Measurements from ENCODE around the gene DDX17.

Gene DDX17

DNA sequence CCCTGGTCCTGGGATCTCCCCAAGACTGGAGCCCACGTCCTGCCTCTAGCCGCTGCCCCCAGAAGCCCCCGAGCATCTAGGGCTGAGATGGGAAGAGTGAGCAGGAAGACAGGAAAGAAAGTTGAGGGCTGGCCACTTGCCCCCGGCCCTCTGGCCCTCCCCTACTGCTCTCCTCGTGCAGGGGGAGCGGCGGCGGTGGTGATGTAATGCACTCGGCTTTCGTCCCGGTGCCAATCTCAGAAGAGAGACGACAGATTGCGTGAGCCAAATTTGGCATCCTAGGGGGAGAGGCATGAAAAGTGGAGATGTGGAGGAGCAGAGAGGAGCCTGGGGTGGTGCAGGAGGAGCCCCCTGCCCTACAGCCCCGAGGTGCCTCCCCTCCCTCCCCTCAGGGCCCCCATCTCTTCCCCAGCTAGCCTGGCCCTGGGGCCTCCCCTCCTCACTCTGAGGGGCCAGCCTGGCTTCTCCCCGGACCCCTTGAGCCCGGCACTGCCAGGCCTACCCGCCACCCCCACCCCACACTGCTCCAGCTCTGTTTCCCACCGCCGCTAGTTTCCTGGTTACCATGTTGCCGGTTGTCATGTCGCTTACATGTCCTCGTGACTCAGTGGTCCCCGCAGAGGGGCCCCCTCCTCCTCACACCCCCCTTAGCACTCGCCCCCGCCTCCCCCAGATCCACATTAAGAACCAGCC, 53.6 kb downstream of the DDX17 start:
- H3K18ac ChIP-seq (ENCODE audit: low read depth in 1 of 2, low read length in 2 of 2), result no peak overlapping the region
- 55% methylated on average over 25 of the region's 25 CpGs for whole genome bisulfite sequencing

DNA sequence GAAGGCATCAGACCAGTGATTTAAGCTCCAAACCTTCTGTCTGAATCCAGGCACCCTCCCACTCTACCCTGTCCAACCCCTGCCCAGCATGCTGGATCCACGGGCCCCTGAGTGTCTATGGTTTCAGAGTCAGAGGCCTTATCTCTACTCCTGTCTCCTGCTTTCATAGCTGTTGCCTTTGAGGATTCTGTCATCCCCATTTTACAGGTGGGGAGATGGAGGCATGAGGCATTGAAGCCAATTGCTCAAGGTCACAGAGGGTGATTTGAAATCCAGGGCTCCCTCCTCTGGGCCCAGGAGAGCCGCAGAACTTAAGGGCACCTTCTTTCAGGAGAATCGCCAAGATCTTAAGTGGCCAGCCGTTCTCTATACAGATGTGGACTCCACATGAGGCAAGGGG, 54.2 kb downstream of the DDX17 start:
- Histone ChIP-seq H2BK12ac (ENCODE audit: low read length in 2 of 2) (no peak overlapping the region), H2BK15ac (ENCODE audit: low read depth, poor library complexity, severe bottlenecking) (no peak overlapping the region), H2BK120ac (ENCODE audit: low read depth, low read length) (no peak overlapping the region), H3K4me3 (ENCODE audit: insufficient read depth in 1 of 2, low read depth in 1 of 2, low read length in 2 of 2) (no peak overlapping the region), H3K36me3 (ENCODE audit: control insufficient read depth in 1 of 2, insufficient read depth in 2 of 2, low read depth in 1 of 2, low read length in 2 of 2) (peaks cover 0 to 3% of the 10 kb centered on the region in 2 experiments), H4K8ac (ENCODE audit: low read length) (no peak overlapping the region), H2AFZ (ENCODE audit: low read depth, low read length) (no peak overlapping the region), H3K9ac (ENCODE audit: low read length) (no peak overlapping the region), H4K91ac (ENCODE audit: low read length) (no peak overlapping the region), H3K18ac (ENCODE audit: low read depth in 1 of 2, low read length in 2 of 2) (no peak overlapping the region), H3K4me2 (ENCODE audit: low read length, poor library complexity, severe bottlenecking) (no peak overlapping the region), H2AK5ac (ENCODE audit: low read length, severe bottlenecking) (no peak overlapping the region), H2BK5ac (ENCODE audit: low read depth, low read length, poor library complexity, severe bottlenecking) (no peak overlapping the region), H3K14ac (ENCODE audit: low read length in 2 of 2) (no peak overlapping the region), H3K27ac (ENCODE audit: low read length, poor library complexity, severe bottlenecking) (no peak overlapping the region), H3K4ac (ENCODE audit: low read depth in 1 of 2, low read length in 2 of 2) (no peak overlapping the region), H3K9me3 (ENCODE audit: control insufficient read depth, low read length) (no peaks in the 10 kb centered on the region), H3K27me3 (ENCODE audit: control insufficient read depth in 1 of 2, insufficient read depth in 1 of 2, low read length in 2 of 2) (peaks cover 72 to 80% of the 10 kb centered on the region in 2 experiments), H3K79me1 (replicated peaks; ENCODE audit: low read length, poor library complexity, severe bottlenecking) (no peaks in the 10 kb centered on the region), H3K4me1 (ENCODE audit: control insufficient read depth, insufficient read depth, low read depth, low read length) (peaks cover 19% of the 10 kb centered on the region), H3K23ac (ENCODE audit: low read length in 2 of 2) (no peak overlapping the region)
- WGBS, result 91% methylated on average over 3 of the region's 4 CpGs
- DNase-seq, result no peak

More for the DNA sequence above, 53.6 kb downstream of the DDX17 start:
- Histone ChIP-seq H2AK5ac (ENCODE audit: low read length, severe bottlenecking) (no peak overlapping the region), H2AFZ (ENCODE audit: low read depth, low read length) (no peak overlapping the region), H3K4ac (ENCODE audit: low read depth in 1 of 2, low read length in 2 of 2) (no peak overlapping the region), H3K14ac (ENCODE audit: low read length in 2 of 2) (no peak overlapping the region), H2BK12ac (ENCODE audit: low read length in 2 of 2) (no peak overlapping the region), H3K23ac (ENCODE audit: low read length in 2 of 2) (no peak overlapping the region), H2BK15ac (ENCODE audit: low read depth, poor library complexity, severe bottlenecking) (no peak overlapping the region), H3K27ac (ENCODE audit: low read length, poor library complexity, severe bottlenecking) (no peak overlapping the region), H4K91ac (ENCODE audit: low read length) (no peak overlapping the region), H3K79me1 (replicated peaks; ENCODE audit: low read length, poor library complexity, severe bottlenecking) (no peaks in the 10 kb centered on the region), H4K8ac (ENCODE audit: low read length) (no peak overlapping the region), H2BK120ac (ENCODE audit: low read depth, low read length) (no peak overlapping the region), H2BK5ac (ENCODE audit: low read depth, low read length, poor library complexity, severe bottlenecking) (no peak overlapping the region), H3K9ac (ENCODE audit: low read length) (no peak overlapping the region), H3K9me3 (ENCODE audit: control insufficient read depth, low read length) (no peaks in the 10 kb centered on the region), H3K27me3 (ENCODE audit: control insufficient read depth in 1 of 2, insufficient read depth in 1 of 2, low read length in 2 of 2) (peaks cover 73 to 82% of the 10 kb centered on the region in 2 experiments), H3K36me3 (ENCODE audit: control insufficient read depth in 1 of 2, insufficient read depth in 2 of 2, low read depth in 1 of 2, low read length in 2 of 2) (peaks cover 0 to 3% of the 10 kb centered on the region in 2 experiments), H3K4me3 (ENCODE audit: insufficient read depth in 1 of 2, low read depth in 1 of 2, low read length in 2 of 2) (no peak overlapping the region), H3K4me2 (ENCODE audit: low read length, poor library complexity, severe bottlenecking) (no peak overlapping the region), H3K4me1 (ENCODE audit: control insufficient read depth, insufficient read depth, low read depth, low read length) (peaks cover 19% of the 10 kb centered on the region)
- no peak for DNase-seq

DNA sequence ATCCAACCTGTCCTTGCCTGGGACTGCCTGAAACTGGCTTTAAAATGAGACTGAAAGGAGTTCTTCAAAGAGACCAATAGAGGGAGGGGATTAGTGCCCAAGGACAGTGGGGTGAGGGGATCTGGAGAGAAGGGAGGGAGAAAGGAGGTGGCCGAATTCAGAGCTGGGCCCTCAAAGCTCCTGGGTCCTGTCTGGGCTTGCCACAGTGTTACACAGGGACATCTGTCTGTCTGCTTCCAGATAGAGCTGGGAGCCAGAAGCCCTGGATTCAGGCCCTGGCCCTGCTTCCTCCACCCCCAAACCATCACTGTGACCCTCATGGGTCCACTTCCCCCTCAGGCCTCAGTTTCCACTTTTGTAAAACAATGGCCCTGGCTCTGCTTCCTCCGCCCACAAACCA, 54.7 kb downstream of the DDX17 start:
- Histone ChIP-seq H2BK12ac (ENCODE audit: low read length in 2 of 2) (no peak overlapping the region), H3K27ac (ENCODE audit: low read length, poor library complexity, severe bottlenecking) (no peak overlapping the region), H3K79me1 (replicated peaks; ENCODE audit: low read length, poor library complexity, severe bottlenecking) (no peaks in the 10 kb centered on the region), H2AK5ac (ENCODE audit: low read length, severe bottlenecking) (no peak overlapping the region), H2BK5ac (ENCODE audit: low read depth, low read length, poor library complexity, severe bottlenecking) (no peak overlapping the region), H3K9ac (ENCODE audit: low read length) (no peak overlapping the region), H3K4me1 (ENCODE audit: control insufficient read depth, insufficient read depth, low read depth, low read length) (peaks cover 19% of the 10 kb centered on the region), H3K9me3 (ENCODE audit: control insufficient read depth, low read length) (no peaks in the 10 kb centered on the region), H4K91ac (ENCODE audit: low read length) (no peak overlapping the region), H3K36me3 (ENCODE audit: control insufficient read depth in 1 of 2, insufficient read depth in 2 of 2, low read depth in 1 of 2, low read length in 2 of 2) (peaks cover 0 to 3% of the 10 kb centered on the region in 2 experiments), H3K4me2 (ENCODE audit: low read length, poor library complexity, severe bottlenecking) (no peak overlapping the region), H2BK120ac (ENCODE audit: low read depth, low read length) (no peak overlapping the region), H4K8ac (ENCODE audit: low read length) (no peak overlapping the region), H3K14ac (ENCODE audit: low read length in 2 of 2) (no peak overlapping the region), H3K27me3 (ENCODE audit: control insufficient read depth in 1 of 2, insufficient read depth in 1 of 2, low read length in 2 of 2) (peaks cover 68 to 78% of the 10 kb centered on the region in 2 experiments), H2AFZ (ENCODE audit: low read depth, low read length) (no peak overlapping the region), H3K4ac (ENCODE audit: low read depth in 1 of 2, low read length in 2 of 2) (no peak overlapping the region), H3K18ac (ENCODE audit: low read depth in 1 of 2, low read length in 2 of 2) (no peak overlapping the region), H2BK15ac (ENCODE audit: low read depth, poor library complexity, severe bottlenecking) (no peak overlapping the region), H3K23ac (ENCODE audit: low read length in 2 of 2) (no peak overlapping the region), H3K4me3 (ENCODE audit: insufficient read depth in 1 of 2, low read depth in 1 of 2, low read length in 2 of 2) (no peak overlapping the region)
- WGBS, result 73% methylated on average over 2 of the region's 2 CpGs
- DNase-seq, result no peak

DNA sequence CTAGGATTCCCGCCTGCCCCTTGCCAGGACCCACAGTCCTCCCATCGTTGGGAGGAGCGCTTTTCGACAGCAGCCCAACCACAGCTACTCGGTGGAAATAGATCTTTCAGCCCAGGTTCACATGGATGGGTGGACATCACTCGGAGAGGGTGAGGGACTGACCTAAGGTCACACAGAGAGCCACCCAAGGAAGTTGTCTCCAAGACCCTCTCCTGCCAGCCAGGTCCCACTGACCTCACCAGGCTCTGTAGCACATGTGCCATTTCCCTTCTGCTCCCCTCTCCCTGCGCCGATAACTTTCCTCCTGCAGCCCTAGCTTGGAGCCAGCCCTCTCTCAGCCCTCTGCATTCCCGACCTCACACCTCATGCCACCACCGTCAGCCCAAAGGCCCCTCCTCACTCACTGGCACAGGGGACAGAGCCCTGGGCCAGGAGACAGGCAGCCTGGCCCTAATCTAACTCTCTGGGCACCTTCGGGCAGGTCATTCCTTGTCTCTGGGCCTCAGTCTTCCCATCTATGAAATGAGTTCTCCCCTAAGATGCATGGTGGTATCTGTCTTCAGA, 55.8 kb downstream of the DDX17 start:
- no peak overlapping the region for H2AK5ac ChIP-seq (ENCODE audit: low read length, severe bottlenecking)
- no peak overlapping the region for H2BK12ac ChIP-seq (ENCODE audit: low read length in 2 of 2)
- H3K27ac ChIP-seq (ENCODE audit: low read length, poor library complexity, severe bottlenecking), result no peak overlapping the region
- no peak overlapping the region for H3K4me3 ChIP-seq (ENCODE audit: insufficient read depth in 1 of 2, low read depth in 1 of 2, low read length in 2 of 2)
- DNase-seq, result no peak
- H3K9me3 ChIP-seq (ENCODE audit: control insufficient read depth, low read length), result no peaks in the 10 kb centered on the region
- H3K23ac ChIP-seq (ENCODE audit: low read length in 2 of 2), result peak overlapping the region in 1 of 2 experiments; percentile 9
- H3K79me1 ChIP-seq (replicated peaks; ENCODE audit: low read length, poor library complexity, severe bottlenecking), result no peaks in the 10 kb centered on the region
- peaks cover 12% of the 10 kb centered on the region for H3K4me1 ChIP-seq (ENCODE audit: control insufficient read depth, insufficient read depth, low read depth, low read length)
- no peak overlapping the region for H2BK5ac ChIP-seq (ENCODE audit: low read depth, low read length, poor library complexity, severe bottlenecking)
- H2BK120ac ChIP-seq (ENCODE audit: low read depth, low read length), result no peak overlapping the region
- H3K27me3 ChIP-seq (ENCODE audit: control insufficient read depth in 1 of 2, insufficient read depth in 1 of 2, low read length in 2 of 2), result peaks cover 72 to 85% of the 10 kb centered on the region in 2 experiments
- no peak overlapping the region for H4K8ac ChIP-seq (ENCODE audit: low read length)
- 65% methylated on average over 11 of the region's 11 CpGs for WGBS
- H3K18ac ChIP-seq (ENCODE audit: low read depth in 1 of 2, low read length in 2 of 2), result no peak overlapping the region
- H2BK15ac ChIP-seq (ENCODE audit: low read depth, poor library complexity, severe bottlenecking), result no peak overlapping the region
- H3K4ac ChIP-seq (ENCODE audit: low read depth in 1 of 2, low read length in 2 of 2), result no peak overlapping the region
- H2AFZ ChIP-seq (ENCODE audit: low read depth, low read length), result no peak overlapping the region
- H3K14ac ChIP-seq (ENCODE audit: low read length in 2 of 2), result no peak overlapping the region
- H3K36me3 ChIP-seq (ENCODE audit: control insufficient read depth in 1 of 2, insufficient read depth in 2 of 2, low read depth in 1 of 2, low read length in 2 of 2), result peaks cover 0 to 3% of the 10 kb centered on the region in 2 experiments
- no peak overlapping the region for H3K9ac ChIP-seq (ENCODE audit: low read length)
- H3K4me2 ChIP-seq (ENCODE audit: low read length, poor library complexity, severe bottlenecking), result no peak overlapping the region
- no peak overlapping the region for H4K91ac ChIP-seq (ENCODE audit: low read length)

All from mesenchymal stem cell (in vitro differentiated cells and primary cell).